Spleen (tissue), 7 donors: ENCODE measurements around the gene COMMD7.

Experiments
- CTCF ChIP-seq, 11 experiments: fragments of 200-600 bp in 7 of 11; fragments of 450-650 bp in 4 of 11; sonication (generic) in 4 of 11; IDR thresholded peaks in 8 of 11; conservative IDR thresholded peaks in 3 of 11; 1 replicate in 7 of 11; 2 replicates in 4 of 11; pipeline versions ENCODE4 v1.4.0 to v1.8.0; 2016 to 2021; ENCODE audit warnings: antibody characterized with exemption in 11 of 11, inconsistent platforms in 4 of 11, mild to moderate bottlenecking in 1 of 11
- POLR2A ChIP-seq, 3 donors: fragments of 450-650 bp; IDR thresholded peaks; one replicate each; pipeline ENCODE4 v1.5.1; 2017; ENCODE audit warnings: antibody characterized with exemption in 3 of 3, mild to moderate bottlenecking in 1 of 3
- donor health status: DM: no; HTN: no; CAD: no; lungs with moderate emphysema.
- donor health status: DM: no; HTN: no; CAD: no.
- donor health status: DM: no; HTN: no; CAD: no.

GRCh38 chr20:32682508-32682987 lies 60.7 kb downstream of the COMMD7 start:
- TF ChIP-seq CTCF (IDR thresholded peaks at IDR 0.05 in 8 of 11, conservative IDR thresholded peaks at IDR 0.05 in 3 of 11) (no peak), POLR2A (IDR thresholded peaks at IDR 0.05) (no peak)
